Common myeloid progenitor, CD34-positive (primary cell): Measurements from ENCODE around the gene SHISA6.

ENCODE experiments used
- CTCF ChIA-PET: fragments of 350-600 bp; sonication (Branson Sonifier 250); formaldehyde crosslinking; loops from one replicate; lab custom pipeline; 2021; ENCODE audit warnings: antibody characterized with exemption; lab: Charles Lee
- POLR2A ChIA-PET: fragments of 350-600 bp; sonication (Branson Sonifier 250); formaldehyde crosslinking; loops from one replicate; lab custom pipeline; 2021; ENCODE audit warnings: antibody characterized with exemption; lab: Charles Lee
- DNase-seq, 3 donors: peaks; one replicate each; pipeline versions ENCODE4 v3.0.0 to v3.0.0-alpha.2; 2013
- H3K27ac ChIP-seq, 2 experiments: 1 replicate in 1 of 2; 2 replicates in 1 of 2; pipeline ENCODE4 v1.7.0; 2013; ENCODE audit warnings: inconsistent platforms in 2 of 2, low read length in 2 of 2, mild to moderate bottlenecking in 2 of 2, low read depth in 1 of 2, moderate library complexity in 1 of 2; ENCODE audit not compliant: severe bottlenecking in 2 of 2, insufficient read depth in 1 of 2, poor library complexity in 1 of 2
- H3K27me3 ChIP-seq, 5 experiments: replicated peaks in 2 of 5; 1 replicate in 3 of 5; 2 replicates in 2 of 5; pipeline versions ENCODE4 v1.6.1 to v1.7.0; 2013; ENCODE audit warnings: low read length in 4 of 5, mild to moderate bottlenecking in 2 of 5, moderate library complexity in 2 of 5, inconsistent platforms in 1 of 5; ENCODE audit not compliant: insufficient read depth in 5 of 5, control insufficient read depth in 4 of 5
- H3K36me3 ChIP-seq, 4 experiments: 1 replicate in 2 of 4; 2 replicates in 2 of 4; pipeline versions ENCODE4 v1.6.1 to v1.7.0; 2013; ENCODE audit warnings: low read length in 3 of 4, control low read depth in 1 of 4, mild to moderate bottlenecking in 1 of 4; ENCODE audit not compliant: control insufficient read depth in 4 of 4, insufficient read depth in 4 of 4
- H3K4me1 ChIP-seq, 4 experiments: 1 replicate in 3 of 4; 2 replicates in 1 of 4; pipeline versions ENCODE4 v1.6.1 to v1.7.1; 2013; ENCODE audit warnings: low read length in 3 of 4, mild to moderate bottlenecking in 3 of 4, control low read depth in 1 of 4, inconsistent platforms in 1 of 4, moderate library complexity in 1 of 4; ENCODE audit not compliant: control insufficient read depth in 4 of 4, insufficient read depth in 4 of 4; ENCODE audit errors: control extremely low read depth in 1 of 4
- H3K4me3 ChIP-seq, 7 experiments: 1 replicate in 4 of 7; 2 replicates in 3 of 7; pipeline versions ENCODE4 v1.5.1 to v1.7.0; 2013; ENCODE audit warnings: mild to moderate bottlenecking in 7 of 7, low read length in 6 of 7, moderate library complexity in 6 of 7, inconsistent platforms in 2 of 7, low read depth in 2 of 7, control low read depth in 1 of 7; ENCODE audit not compliant: insufficient read depth in 4 of 7, control insufficient read depth in 1 of 7; ENCODE audit errors: extremely low read depth in 1 of 7
- H3K9me3 ChIP-seq, 5 experiments: 1 replicate in 4 of 5; 2 replicates in 1 of 5; pipeline versions ENCODE4 v1.6.1 to v1.7.1; 2013; ENCODE audit warnings: low read length in 4 of 5, mild to moderate bottlenecking in 2 of 5, inconsistent platforms in 1 of 5, low read depth in 1 of 5, moderate library complexity in 1 of 5; ENCODE audit not compliant: control insufficient read depth in 4 of 5, insufficient read depth in 2 of 5; ENCODE audit errors: control extremely low read depth in 1 of 5
- WGBS: methylation state at CpG from one replicate; pipeline ENCODE4 v1.1.5; 2013; ENCODE audit not compliant: insufficient coverage; 5-methylcytosine and 5-hydroxymethylcytosine counted together

The SHISA6 gene

DNA sequence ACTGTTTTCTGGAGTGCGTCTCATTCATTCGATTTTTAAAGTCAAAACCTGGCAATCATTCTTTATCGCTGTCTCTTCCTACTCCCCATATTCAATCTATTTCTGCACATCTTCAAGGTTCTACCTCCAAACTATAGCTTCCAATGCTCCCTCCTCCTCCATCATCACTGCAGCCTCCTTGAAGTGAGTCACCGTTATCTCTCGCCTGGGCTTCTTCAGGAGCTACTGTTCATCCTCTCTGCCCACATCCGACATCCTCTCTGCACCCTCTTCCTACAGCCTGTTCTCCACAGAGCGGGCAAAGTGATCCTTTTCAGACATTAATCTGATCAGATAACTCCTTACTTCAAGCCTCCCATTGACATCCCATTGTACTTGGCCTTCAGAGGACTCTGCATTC, 213.1 kb downstream of the SHISA6 start:
- H3K4me1 ChIP-seq = no peaks in the 10 kb centered on the region
- peaks cover 0 to 2% (median 0%) of the 10 kb centered on the region in 5 experiments for H3K27me3 ChIP-seq
- no peaks in the 10 kb centered on the region for H3K36me3 ChIP-seq
- H3K9me3 ChIP-seq = no peaks in the 10 kb centered on the region
- no peak for DNase-seq
- POLR2A ChIA-PET = no interaction called here
- CTCF ChIA-PET = no interaction called here
- H3K4me3 ChIP-seq = no peak overlapping the region
- WGBS = 100% methylated on average over 7 of the region's 7 CpGs
- no peak overlapping the region for H3K27ac ChIP-seq

DNA sequence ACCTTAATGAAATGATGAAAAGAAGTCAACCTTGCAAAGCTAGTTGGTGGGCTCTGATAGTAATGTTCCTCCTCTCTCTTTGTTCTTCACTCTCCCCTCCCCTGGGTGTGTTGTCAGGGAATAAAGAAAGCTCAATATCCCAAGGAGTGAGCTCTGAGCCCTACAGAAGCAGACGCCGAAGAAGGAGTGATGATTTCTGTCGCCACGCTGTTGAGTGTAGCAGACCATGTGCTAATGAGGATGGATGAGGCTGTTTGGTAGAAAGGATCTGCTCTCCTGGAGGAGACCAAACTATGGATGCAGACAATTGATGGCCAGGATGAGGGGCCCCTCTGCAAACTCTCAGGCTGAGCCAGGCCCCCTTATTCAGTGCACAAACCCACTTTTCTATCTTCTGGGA, 217.3 kb downstream of the SHISA6 start:
- no peaks in the 10 kb centered on the region for H3K36me3 ChIP-seq
- no peaks in the 10 kb centered on the region for H3K9me3 ChIP-seq
- no peak for DNase-seq
- no peak overlapping the region for H3K27ac ChIP-seq
- 60% methylated on average over 4 of the region's 4 CpGs for whole genome bisulfite sequencing
- POLR2A ChIA-PET = no interaction called here
- H3K27me3 ChIP-seq = peaks cover 0 to 1% (median 0%) of the 10 kb centered on the region in 5 experiments
- CTCF ChIA-PET = no interaction called here
- no peaks in the 10 kb centered on the region for H3K4me1 ChIP-seq
- no peak overlapping the region for H3K4me3 ChIP-seq

DNA sequence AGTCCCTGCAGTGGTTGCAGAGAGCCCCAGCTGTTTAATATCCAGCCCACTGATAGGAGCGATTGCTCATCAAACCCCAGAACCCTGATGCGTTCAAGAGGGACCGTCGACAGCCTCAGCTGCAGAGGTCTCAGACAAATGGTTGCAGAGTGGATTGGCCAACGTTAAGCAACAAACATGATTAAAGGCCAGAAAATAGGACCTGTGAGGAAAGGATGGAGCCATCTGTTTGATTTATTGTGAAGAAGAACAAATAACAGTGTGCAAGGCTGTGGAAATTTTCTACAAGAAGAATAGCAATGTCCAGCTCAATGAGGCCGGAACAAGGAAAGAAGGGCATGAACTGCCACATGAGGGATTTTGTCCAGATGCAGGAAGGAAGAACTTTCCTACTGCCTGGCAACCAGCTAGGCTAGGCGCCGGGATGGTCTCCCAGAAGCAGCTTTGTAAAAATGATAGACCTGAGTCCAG, 218.9 kb downstream of the SHISA6 start:
- WGBS = 73% methylated on average over 7 of the region's 8 CpGs
- H3K9me3 ChIP-seq = no peaks in the 10 kb centered on the region
- no peak for DNase-seq
- H3K4me1 ChIP-seq = no peaks in the 10 kb centered on the region
- H3K27me3 ChIP-seq = no peaks in the 10 kb centered on the region
- no peak overlapping the region for H3K27ac ChIP-seq
- no peaks in the 10 kb centered on the region for H3K36me3 ChIP-seq
- POLR2A ChIA-PET = no interaction called here
- H3K4me3 ChIP-seq = no peak overlapping the region
- CTCF ChIA-PET = interaction anchor here (0.5 kb wide), 1 partner anchor 1207 kb away, joined by 3 read pairs; no protein-coding TSS in a partner anchor

DNA sequence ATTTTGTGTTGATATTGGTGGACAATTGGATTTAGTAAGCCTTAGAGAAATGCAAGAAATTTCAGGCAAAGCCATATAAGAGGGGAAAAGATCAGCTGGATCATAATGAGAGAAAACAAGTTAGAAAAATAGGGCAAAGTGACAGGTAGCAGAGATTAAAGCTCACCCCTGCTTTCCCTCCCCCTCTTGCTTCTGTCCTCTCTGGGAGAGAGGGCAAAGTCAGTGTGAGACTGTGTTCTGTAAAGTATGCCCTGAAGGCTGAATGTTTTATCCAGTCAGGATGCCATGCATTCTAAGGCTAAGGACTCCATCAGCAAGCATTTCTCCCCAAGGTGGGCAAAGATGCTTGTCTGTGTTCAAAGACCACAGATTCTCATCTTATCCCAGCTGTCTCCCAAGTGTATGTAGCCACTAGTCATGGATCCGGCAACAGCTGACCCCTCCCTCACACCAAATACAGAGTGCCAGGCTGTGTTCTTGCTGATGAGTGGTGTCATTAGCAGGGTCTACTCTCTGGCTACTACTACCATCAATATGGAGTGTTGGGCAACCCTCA, 221.1 kb downstream of the SHISA6 start:
- no peak for DNase-seq
- no peaks in the 10 kb centered on the region for H3K4me1 ChIP-seq
- H3K4me3 ChIP-seq = no peak overlapping the region
- no peak overlapping the region for H3K27ac ChIP-seq
- CTCF ChIA-PET = no interaction called here
- WGBS = no CpG with 5 or more reads among the region's 1 CpG
- H3K36me3 ChIP-seq = no peaks in the 10 kb centered on the region
- POLR2A ChIA-PET = no interaction called here
- no peaks in the 10 kb centered on the region for H3K9me3 ChIP-seq
- no peaks in the 10 kb centered on the region for H3K27me3 ChIP-seq

DNA sequence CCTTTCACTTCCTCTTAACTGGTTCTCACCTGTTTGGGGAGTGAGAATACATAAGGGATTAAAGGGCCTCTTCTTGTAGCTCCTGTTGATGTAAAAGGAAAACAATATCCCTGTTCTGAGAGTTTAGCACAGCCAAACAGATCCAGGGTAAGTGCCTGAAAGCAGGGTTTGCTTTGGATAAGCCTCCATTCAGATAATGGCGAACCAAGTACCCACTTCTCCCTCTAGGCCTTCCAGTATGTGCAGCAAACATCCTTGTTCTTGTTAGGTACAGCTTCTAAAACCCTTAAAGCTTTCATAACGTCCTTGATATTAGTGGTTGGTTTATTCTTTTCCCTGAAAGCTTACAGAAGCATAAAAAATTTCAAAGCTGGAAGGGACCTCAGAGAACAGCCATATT, 226.6 kb downstream of the SHISA6 start:
- ChIA-PET POLR2A (no interaction called here), CTCF (no interaction called here)
- no peaks in the 10 kb centered on the region for H3K36me3 ChIP-seq
- no peaks in the 10 kb centered on the region for H3K27me3 ChIP-seq
- WGBS = no CpG with 5 or more reads among the region's 2 CpGs
- no peak overlapping the region for H3K4me3 ChIP-seq
- H3K9me3 ChIP-seq = no peaks in the 10 kb centered on the region
- no peak overlapping the region for H3K27ac ChIP-seq
- no peak for DNase-seq
- H3K4me1 ChIP-seq = no peaks in the 10 kb centered on the region

DNA sequence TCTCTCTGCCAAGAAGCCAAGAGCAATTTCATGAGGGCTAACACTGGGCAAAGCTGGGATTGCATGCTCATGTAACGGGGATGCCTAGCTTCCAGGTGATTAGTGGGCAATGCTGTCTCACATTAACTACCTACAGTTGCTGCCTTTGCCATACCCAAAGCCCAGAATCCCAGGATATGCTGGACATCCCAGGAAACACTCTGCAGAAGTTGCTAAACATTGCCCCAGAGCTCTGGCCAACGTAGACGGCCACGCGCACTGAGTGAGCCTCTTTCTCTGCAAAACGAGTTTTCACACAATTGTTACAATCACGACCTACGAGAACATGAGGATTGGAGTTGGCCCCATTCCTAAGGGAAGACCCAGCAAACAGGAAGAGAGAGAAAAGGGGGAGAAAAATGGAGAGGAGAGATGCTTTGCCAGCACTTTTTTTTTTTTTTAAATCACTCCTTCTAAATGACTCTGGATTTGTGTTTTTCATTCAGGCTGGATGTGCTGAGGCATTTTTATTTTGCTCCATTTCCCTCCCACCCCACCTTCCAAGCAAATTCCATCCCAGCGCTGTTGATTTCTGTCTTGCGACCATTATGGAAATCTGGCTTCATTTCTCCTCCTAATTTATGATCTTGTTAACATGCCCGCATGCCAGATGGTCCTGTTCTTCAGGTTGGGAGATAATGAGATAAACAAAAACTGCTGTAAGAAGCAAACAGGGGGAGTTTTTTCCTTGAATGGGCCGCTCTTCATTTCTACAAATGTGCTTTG, 244.5 kb downstream of the SHISA6 start:
- no peak overlapping the region for H3K27ac ChIP-seq
- no peaks in the 10 kb centered on the region for H3K27me3 ChIP-seq
- no peaks in the 10 kb centered on the region for H3K36me3 ChIP-seq
- no peaks in the 10 kb centered on the region for H3K4me1 ChIP-seq
- peaks cover 0 to 1% (median 0%) of the 10 kb centered on the region in 5 experiments for H3K9me3 ChIP-seq
- no peak for DNase-seq
- no peak overlapping the region for H3K4me3 ChIP-seq
- 92% methylated on average over 5 of the region's 12 CpGs for WGBS
- ChIA-PET POLR2A (no interaction called here), CTCF (no interaction called here)

DNA sequence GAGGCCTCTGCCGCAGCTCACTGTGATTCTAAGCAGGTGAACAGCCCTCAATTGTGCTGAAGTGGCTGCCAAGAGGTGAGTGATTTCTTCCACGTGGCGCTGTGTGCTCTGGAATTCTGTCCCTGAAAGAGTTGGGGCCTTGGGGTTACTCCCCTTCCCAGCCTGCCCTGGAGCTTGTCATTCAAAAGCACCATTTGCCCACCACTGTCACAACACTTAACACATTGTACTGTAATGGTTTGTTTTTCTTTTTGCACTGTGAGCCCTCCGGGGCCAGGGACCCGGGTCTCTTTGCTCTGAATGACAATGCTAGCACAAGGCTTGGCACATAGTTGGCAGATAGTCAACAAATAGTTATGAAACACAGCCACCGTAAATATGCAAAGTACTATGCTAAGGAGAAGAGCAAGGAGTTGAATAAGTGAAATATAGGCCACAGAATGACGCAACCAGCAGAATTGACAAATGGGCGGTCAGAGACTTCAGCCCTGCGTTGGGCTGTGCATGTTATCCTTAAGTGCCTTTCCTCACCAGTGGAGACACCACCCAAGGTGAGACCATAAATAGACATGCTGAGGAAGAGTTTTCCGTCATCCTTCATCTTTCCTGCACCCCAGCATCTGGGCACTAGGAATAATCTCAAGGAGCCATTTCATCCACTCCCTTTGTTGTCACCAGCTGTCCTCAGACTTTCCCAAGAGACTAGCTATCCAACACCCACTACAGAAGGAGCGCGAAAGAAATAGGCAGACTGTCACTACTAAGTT, 245.3 kb downstream of the SHISA6 start:
- WGBS = 66% methylated on average over 6 of the region's 12 CpGs
- no peaks in the 10 kb centered on the region for H3K27me3 ChIP-seq
- no peak overlapping the region for H3K27ac ChIP-seq
- no peak overlapping the region for H3K4me3 ChIP-seq
- peaks cover 0 to 2% (median 0%) of the 10 kb centered on the region in 5 experiments for H3K9me3 ChIP-seq
- ChIA-PET POLR2A (no interaction called here), CTCF (no interaction called here)
- no peaks in the 10 kb centered on the region for H3K4me1 ChIP-seq
- H3K36me3 ChIP-seq = no peaks in the 10 kb centered on the region
- DNase-seq = no peak
